Breast epithelium (tissue), 4 donors: ENCODE results near the gene EIF5. TPM values are rescaled to one million over a fixed set of nuclear protein-coding genes. Genes with fewer than 3 reads are reported as not detected.

Experiments used
- DNase-seq, 2 donors: peaks; one replicate each; pipeline ENCODE4 v3.0.0-alpha.2; 2019; ENCODE audit warnings: low spot score in 2 of 2
- H3K27ac ChIP-seq, 2 donors: fragments of 200-600 bp; sonication (generic) in 1 of 2; one replicate each; pipeline ENCODE4 v1.5.1; 2016 to 2019; ENCODE audit warnings: mild to moderate bottlenecking in 1 of 2
- H3K27me3 ChIP-seq, 2 donors: fragments of 200-600 bp; sonication (generic) in 1 of 2; one replicate each; pipeline versions ENCODE4 v1.5.1 to v1.6.0; 2017 to 2019; ENCODE audit warnings: control low read depth in 1 of 2, mild to moderate bottlenecking in 1 of 2
- H3K36me3 ChIP-seq: fragments of 200-600 bp; one replicate; pipeline ENCODE4 v1.5.1; 2019
- H3K4me1 ChIP-seq, 2 donors: fragments of 200-600 bp; sonication (generic); one replicate each; pipeline ENCODE4 v1.5.1; 2016 to 2019; ENCODE audit warnings: control low read depth in 1 of 2
- H3K4me3 ChIP-seq, 3 donors: fragments of 200-600 bp; sonication (generic); 1 replicate in 2 of 3; 2 replicates in 1 of 3; pipeline ENCODE4 v1.5.1; 2016 to 2019; ENCODE audit warnings: mild to moderate bottlenecking in 3 of 3, moderate library complexity in 2 of 3
- H3K9me3 ChIP-seq, 2 donors: fragments of 200-600 bp; sonication (generic) in 1 of 2; one replicate each; pipeline ENCODE4 v1.5.1; 2016 to 2019; ENCODE audit warnings: control low read depth in 1 of 2
- POLR2A ChIP-seq: fragments of 450-650 bp; IDR thresholded peaks from one replicate; pipeline ENCODE4 v1.6.1; 2016; ENCODE audit warnings: antibody characterized with exemption, mild to moderate bottlenecking, moderate library complexity
- POLR2AphosphoS5 ChIP-seq, 3 donors: sonication (generic); formaldehyde crosslinking; IDR thresholded peaks; one replicate each; pipeline ENCODE4 v1.6.1; 2017; ENCODE audit warnings: antibody characterized with exemption in 3 of 3
- intact Hi-C: fragments of 100-400 bp; cut with DNase I; formaldehyde crosslinking; loops from one replicate; pipeline ENCODE4 v1.15.1; 2023; ENCODE audit warnings: low total_unique reads
- total RNA-seq, 3 donors: library from RNA; depleted of rRNA; stranded (reverse); fragments of >200 nt; gene quantifications; one replicate each; pipeline ENCODE4 v1.1.0, GENCODE V29; 2016
- TF ChIP-seq, protein P1 (sequence below), 3 donors: fragments of 450-650 bp; IDR thresholded peaks; one replicate each; pipeline ENCODE4 v1.5.1; 2016 to 2017; ENCODE audit warnings: antibody characterized with exemption in 3 of 3, mild to moderate bottlenecking in 3 of 3, moderate library complexity in 3 of 3

Gene EIF5
- total RNA-seq, 3 donors from 2014 or later: 143 to 254 (median 150) TPM

DNA sequence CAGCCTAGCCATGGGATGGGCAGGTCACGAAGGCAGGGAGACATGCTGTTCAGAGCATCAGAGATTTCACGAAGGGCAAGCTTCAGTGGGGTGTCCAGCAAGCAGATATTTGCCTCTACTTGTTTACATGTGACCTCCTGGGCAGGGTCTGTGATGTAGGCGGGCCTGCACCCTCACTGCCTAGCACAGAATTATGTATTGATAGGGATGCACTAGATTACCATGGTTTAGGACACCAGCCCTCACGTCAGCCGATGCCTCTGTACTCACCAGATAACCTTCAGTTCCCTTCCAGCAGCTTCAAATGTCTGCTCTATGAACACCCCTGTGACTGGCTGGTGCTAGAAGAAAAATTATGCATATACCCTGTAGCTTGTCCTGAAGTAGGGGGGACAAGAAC, 5.1 kb upstream of the EIF5 start:
- intact Hi-C loops: no loop called here
- no peaks in the 10 kb centered on the region for H3K27me3 ChIP-seq
- no peak for TF ChIP-seq POLR2A
- TF ChIP-seq POLR2AphosphoS5 (IDR thresholded peaks at IDR 0.05): no peak
- no peaks in the 10 kb centered on the region for H3K9me3 ChIP-seq
- H3K36me3 ChIP-seq: no peaks in the 10 kb centered on the region
- H3K27ac ChIP-seq: no peak overlapping the region
- H3K4me1 ChIP-seq: no peaks in the 10 kb centered on the region
- no peak overlapping the region for H3K4me3 ChIP-seq
- DNase-seq: no peak

DNA sequence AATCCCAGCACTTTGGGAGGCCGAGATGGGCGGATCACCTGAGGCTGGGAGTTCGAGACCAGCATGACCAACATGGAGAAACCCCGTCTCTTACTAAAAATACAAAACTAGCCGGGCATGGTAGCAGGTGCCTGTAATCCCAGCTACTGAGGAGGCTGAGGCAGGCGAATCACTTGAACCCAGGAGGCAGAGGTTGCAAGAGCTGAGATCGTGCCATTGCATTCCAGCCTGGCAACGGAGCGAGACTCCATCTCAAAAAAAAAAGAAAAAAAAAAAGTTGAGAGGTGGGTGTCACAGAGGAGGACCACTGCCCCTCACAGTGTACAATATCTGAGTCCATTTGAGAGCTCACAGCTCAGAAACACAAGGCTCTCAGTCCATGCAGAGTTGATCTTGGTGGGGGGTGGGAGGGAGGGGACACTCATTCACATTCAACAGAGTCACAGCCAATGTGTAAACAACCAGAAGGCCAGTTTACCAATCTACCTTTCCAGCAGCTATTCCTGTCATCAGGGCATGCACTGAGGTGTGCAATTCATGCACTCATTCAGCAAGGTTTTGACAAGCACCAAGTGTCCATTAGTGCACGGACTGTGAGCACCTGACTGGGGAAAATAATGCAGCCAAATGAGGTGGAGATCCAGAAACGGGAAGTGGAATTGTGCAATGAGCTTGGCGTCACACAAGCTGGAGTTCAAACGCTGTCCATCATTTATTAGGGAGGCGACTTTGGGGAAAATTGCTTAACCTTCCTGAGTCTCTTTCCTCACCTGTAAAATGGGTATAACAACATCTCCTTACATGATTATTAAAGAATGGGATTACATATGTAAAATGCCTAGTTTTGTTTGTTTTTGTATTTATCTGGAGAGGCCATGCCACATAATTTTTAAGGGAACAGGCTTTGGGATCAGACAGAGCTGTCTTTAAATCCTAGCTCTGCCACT, 4.4 kb upstream of the EIF5 start:
- no peaks in the 10 kb centered on the region for H3K9me3 ChIP-seq
- no peak for DNase-seq
- H3K4me3 ChIP-seq: no peak overlapping the region
- H3K27me3 ChIP-seq: no peaks in the 10 kb centered on the region
- no peak for TF ChIP-seq POLR2A
- no peak for TF ChIP-seq POLR2AphosphoS5 (IDR thresholded peaks at IDR 0.05)
- TF ChIP-seq, protein P1, sequence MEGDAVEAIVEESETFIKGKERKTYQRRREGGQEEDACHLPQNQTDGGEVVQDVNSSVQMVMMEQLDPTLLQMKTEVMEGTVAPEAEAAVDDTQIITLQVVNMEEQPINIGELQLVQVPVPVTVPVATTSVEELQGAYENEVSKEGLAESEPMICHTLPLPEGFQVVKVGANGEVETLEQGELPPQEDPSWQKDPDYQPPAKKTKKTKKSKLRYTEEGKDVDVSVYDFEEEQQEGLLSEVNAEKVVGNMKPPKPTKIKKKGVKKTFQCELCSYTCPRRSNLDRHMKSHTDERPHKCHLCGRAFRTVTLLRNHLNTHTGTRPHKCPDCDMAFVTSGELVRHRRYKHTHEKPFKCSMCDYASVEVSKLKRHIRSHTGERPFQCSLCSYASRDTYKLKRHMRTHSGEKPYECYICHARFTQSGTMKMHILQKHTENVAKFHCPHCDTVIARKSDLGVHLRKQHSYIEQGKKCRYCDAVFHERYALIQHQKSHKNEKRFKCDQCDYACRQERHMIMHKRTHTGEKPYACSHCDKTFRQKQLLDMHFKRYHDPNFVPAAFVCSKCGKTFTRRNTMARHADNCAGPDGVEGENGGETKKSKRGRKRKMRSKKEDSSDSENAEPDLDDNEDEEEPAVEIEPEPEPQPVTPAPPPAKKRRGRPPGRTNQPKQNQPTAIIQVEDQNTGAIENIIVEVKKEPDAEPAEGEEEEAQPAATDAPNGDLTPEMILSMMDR (IDR thresholded peaks at IDR 0.05): no peak
- intact Hi-C loops: loop anchor here (5.0 kb wide), 1 partner anchor 243 kb away; no protein-coding TSS in a partner anchor
- no peaks in the 10 kb centered on the region for H3K4me1 ChIP-seq
- no peaks in the 10 kb centered on the region for H3K36me3 ChIP-seq
- H3K27ac ChIP-seq: no peak overlapping the region

DNA sequence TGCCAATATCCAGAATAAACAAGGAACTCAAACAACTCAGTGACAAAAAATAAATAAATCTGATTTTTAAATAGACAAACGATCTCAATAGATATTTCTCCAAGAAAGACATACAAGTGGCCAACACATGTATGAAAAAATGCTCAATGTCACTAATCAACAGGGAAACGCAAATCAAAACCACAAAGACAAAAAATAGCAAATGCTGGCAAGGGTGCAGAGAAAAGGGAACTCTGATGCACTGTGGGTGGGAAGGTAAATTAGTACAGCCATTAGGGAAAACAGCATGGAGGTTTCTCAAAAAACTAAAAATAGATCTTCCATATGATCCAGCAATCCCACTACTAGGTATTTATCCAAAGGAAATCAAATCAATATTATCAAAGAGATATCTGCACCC, 3.5 kb upstream of the EIF5 start:
- intact Hi-C loops: loop anchor here (5.0 kb wide), 1 partner anchor 242 kb away; no protein-coding TSS in a partner anchor
- no peak for TF ChIP-seq POLR2A
- TF ChIP-seq POLR2AphosphoS5 (IDR thresholded peaks at IDR 0.05): no peak
- TF ChIP-seq, protein P1 (IDR thresholded peaks at IDR 0.05): no peak
- H3K9me3 ChIP-seq: no peaks in the 10 kb centered on the region

DNA sequence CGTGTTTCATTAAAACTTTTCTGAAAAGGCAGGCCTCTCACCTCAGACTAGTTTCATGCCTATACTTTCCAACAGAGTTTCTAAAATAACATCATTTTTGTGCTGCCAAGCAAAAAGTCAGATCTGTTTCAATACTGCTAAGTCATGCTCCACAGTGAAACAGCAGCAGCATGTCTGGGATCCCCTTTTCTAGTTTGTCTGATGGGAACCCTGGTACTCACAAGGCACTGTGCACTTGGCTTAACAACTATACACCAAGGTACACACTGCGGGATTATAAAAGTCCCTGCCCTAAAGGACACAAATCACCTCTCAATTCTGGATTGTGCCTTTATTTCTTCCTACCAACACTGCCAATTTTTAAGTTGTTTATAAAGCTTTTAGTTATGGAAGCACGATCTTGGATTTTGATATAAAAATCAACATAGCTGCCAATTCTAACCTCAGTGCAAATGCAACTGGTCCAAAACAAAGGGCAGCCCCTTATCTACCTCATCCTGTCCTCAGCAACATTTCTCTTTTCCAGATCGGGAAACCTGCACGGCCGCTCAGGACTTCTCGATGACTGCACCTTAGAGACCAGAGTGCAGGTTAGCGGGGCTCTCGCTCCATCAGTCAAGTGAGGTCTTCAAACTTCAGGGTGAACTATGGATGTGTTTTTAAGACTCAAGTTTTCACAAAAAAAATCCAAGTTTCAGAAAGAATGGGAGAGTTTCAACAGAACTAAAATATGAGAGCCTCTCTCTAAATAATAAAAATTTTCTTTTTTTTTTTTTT, 1.7 kb upstream of the EIF5 start:
- Histone ChIP-seq H3K4me1 (peaks cover 0 to 11% of the 10 kb centered on the region in 2 donors), H3K4me3 (peak overlapping the region in 1 of 3 donors; percentile 91), H3K27ac (peak overlapping the region; percentile 45 to 100), H3K36me3 (peaks cover 1% of the 10 kb centered on the region), H3K27me3 (no peaks in the 10 kb centered on the region), H3K9me3 (no peaks in the 10 kb centered on the region)
- intact Hi-C loops: loop anchor here (5.0 kb wide), 1 partner anchor 240 kb away; no protein-coding TSS in a partner anchor
- DNase-seq: no peak
- TF ChIP-seq, protein P1 (IDR thresholded peaks at IDR 0.05): no peak
- TF ChIP-seq POLR2AphosphoS5 (IDR thresholded peaks at IDR 0.05): no peak
- no peak for TF ChIP-seq POLR2A

More for the DNA sequence above, 3.5 kb upstream of the EIF5 start:
- H3K4me1 ChIP-seq: peaks cover 0 to 1% of the 10 kb centered on the region in 2 donors
- no peaks in the 10 kb centered on the region for H3K27me3 ChIP-seq
- H3K4me3 ChIP-seq: no peak overlapping the region
- DNase-seq: no peak
- H3K36me3 ChIP-seq: no peaks in the 10 kb centered on the region
- no peak overlapping the region for H3K27ac ChIP-seq
